Skeletal muscle tissue (tissue), 4 donors: Measurements from ENCODE around the gene SPHK2. TPM values are rescaled to one million over a fixed set of nuclear protein-coding genes. Genes with fewer than 3 reads are reported as not detected.

ENCODE experiments used
- H3K27ac ChIP-seq: one replicate; pipeline ENCODE4 v1.7.0; 2013; ENCODE audit warnings: mild to moderate bottlenecking, low read depth, low read length, inconsistent platforms
- H3K27me3 ChIP-seq, 3 donors: one replicate each; pipeline ENCODE4 v1.7.0; 2013; ENCODE audit warnings: low read length in 3 of 3; ENCODE audit not compliant: control insufficient read depth in 3 of 3, insufficient read depth in 3 of 3
- H3K36me3 ChIP-seq, 3 donors: one replicate each; pipeline ENCODE4 v1.7.0; 2013; ENCODE audit warnings: low read length in 3 of 3; ENCODE audit not compliant: control insufficient read depth in 3 of 3, insufficient read depth in 3 of 3
- H3K4me1 ChIP-seq, 3 donors: one replicate each; pipeline ENCODE4 v1.7.0; 2013; ENCODE audit warnings: low read length in 3 of 3, mild to moderate bottlenecking in 3 of 3; ENCODE audit not compliant: control insufficient read depth in 3 of 3, insufficient read depth in 3 of 3
- H3K4me3 ChIP-seq, 3 donors: one replicate each; pipeline ENCODE4 v1.7.0; 2013; ENCODE audit warnings: low read length in 3 of 3
- H3K9ac ChIP-seq, 3 donors: one replicate each; pipeline ENCODE4 v1.7.0; 2013; ENCODE audit warnings: low read length in 3 of 3, mild to moderate bottlenecking in 3 of 3, moderate library complexity in 2 of 3, low read depth in 1 of 3
- H3K9me3 ChIP-seq, 3 donors: one replicate each; pipeline ENCODE4 v1.7.0; 2013; ENCODE audit warnings: low read length in 3 of 3; ENCODE audit not compliant: control insufficient read depth in 3 of 3
- total RNA-seq: library from RNA; depleted of rRNA; stranded (reverse); fragments of >200 nt; gene quantifications from one replicate; pipeline ENCODE4 v1.2.3, GENCODE V29; 2014
- donor health status: Osteomylitis.

SPHK2 gene
- total RNA-seq, 1 donor from 2014 or later = 2.1 TPM

DNA sequence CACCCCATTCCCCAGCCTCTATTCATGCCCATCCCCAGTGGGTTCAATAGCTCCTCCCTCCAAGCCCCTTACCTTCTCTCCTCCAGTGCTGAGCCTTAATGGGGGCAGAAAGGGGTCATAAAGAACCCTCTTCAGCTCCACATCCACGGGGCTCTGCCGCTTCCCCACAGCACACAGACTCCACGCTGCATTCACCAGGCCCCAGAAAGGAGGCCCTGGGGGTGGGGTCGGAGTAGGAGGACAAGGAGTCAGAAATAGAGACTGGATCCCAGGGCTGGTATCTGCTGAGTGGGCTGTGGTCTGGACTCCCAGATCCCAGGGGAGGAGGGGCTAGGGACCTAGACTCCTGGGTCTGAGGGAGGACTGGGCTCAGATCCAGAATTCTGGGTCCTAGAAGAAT lies 25.0 kb downstream of the SPHK2 start:
- peak overlapping the region in 1 of 3 donors; percentile 30 for H3K4me3 ChIP-seq
- no peak overlapping the region for H3K27ac ChIP-seq
- H3K27me3 ChIP-seq = no peaks in the 10 kb centered on the region
- no peaks in the 10 kb centered on the region for H3K36me3 ChIP-seq
- H3K4me1 ChIP-seq = peaks cover 14 to 19% (median 16%) of the 10 kb centered on the region in 3 donors
- H3K9ac ChIP-seq = no peak overlapping the region
- no peaks in the 10 kb centered on the region for H3K9me3 ChIP-seq

DNA sequence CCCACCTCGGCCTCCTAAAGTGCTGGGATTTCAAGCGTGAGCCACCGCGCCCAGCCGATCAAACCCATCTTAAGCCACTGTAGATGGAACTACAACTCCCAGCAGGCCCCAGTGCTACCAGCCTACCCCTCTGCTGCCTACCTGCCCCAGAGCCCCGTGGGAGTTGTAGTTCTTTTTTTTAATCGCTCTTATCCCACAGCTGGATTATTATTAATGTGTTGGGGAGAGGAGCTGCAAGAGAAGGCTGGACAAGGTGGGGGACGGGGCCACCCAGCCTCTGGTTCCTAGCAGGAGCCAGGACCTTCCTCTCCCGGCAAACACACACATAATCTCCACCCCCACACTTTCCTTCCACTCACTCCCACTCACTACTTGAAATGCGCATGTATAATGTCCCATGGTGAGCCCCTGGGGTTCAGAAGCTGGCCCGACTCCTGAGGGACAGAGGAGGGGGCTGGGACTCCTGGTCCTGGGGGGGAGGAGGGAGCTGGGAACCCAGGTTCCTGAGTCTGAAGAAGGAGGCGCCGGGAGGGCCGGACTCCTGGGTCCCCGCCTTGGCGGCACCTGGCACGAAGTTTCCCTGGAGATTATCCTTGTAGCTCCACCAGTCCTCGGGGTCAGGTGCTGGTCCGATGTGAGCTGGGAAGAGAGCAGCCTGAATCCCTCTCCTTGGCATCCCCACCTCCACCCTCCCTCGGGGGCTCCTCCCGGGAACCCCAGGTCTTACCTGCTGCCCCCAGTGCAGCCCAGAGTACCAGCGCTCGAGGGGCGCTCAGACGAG lies 25.7 kb downstream of the SPHK2 start:
- peak overlapping the region; percentile 61 to 82 (median 76) for H3K9ac ChIP-seq
- H3K4me1 ChIP-seq = peaks cover 14 to 19% (median 16%) of the 10 kb centered on the region in 3 donors
- peak overlapping the region; percentile 72 to 74 (median 73) for H3K4me3 ChIP-seq
- H3K27ac ChIP-seq = peak overlapping the region; percentile 68
- no peaks in the 10 kb centered on the region for H3K9me3 ChIP-seq
- H3K27me3 ChIP-seq = no peaks in the 10 kb centered on the region
- no peaks in the 10 kb centered on the region for H3K36me3 ChIP-seq

DNA sequence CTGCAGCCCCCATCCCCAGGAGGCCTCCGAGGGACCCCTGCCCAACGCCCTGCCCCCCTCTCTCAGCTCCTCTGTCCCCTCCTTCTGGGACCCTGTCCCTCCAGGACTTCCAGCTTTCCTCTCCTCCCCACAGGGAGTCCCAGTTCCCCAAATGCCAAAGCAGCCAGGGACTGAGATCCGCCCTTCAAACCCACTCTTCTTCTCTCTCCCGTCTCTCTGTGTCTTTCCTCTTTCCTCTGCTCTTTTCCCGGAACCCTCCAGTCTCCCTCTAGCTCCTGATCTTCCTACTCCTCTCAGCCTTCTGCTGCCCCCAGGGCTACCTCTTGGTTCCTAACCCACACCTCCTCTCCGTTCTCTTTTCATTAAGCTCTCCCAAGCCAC lies 26.3 kb downstream of the SPHK2 start:
- peaks cover 14 to 19% (median 16%) of the 10 kb centered on the region in 3 donors for H3K4me1 ChIP-seq
- no peaks in the 10 kb centered on the region for H3K27me3 ChIP-seq
- no peaks in the 10 kb centered on the region for H3K9me3 ChIP-seq
- no peaks in the 10 kb centered on the region for H3K36me3 ChIP-seq
- H3K9ac ChIP-seq = peak overlapping the region; percentile 69 to 82 (median 76)
- peak overlapping the region; percentile 72 to 74 (median 73) for H3K4me3 ChIP-seq
- H3K27ac ChIP-seq = peak overlapping the region; percentile 68

DNA sequence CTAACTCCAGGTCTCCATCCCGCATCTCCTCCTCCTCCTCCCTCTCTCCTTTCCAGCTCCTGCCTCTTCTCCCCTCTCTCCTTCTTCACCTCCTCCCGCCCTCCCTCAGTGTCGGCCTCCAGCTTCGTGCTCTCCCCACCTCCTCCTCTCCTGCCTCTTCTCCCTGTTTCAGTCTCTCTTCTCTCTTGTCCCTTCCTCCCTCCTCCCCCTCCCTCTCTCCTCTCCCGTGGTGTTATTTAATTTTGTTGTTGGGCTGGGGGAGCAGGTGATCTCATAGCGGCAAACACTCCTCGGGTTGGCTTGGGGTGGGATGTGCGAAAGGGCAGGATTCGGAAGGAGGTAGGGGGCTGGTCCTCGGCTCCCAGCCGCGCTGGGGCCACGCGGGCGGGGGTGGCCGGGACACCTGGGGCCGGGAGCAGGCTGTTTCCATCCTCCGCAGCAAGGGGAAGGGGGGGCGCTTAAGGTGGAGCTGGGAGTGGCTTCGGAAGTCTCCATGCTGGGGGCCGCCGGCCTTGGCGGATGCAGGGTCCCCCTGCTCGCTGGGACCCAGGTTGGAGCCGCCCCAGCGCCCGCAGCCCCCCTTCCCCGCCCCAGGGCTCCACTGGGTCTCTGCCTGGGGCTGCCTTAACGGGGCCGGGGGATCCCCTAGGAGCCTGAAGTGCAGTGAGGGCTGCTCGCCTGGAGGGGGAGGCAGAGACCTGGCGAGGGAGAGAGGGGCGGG lies 26.9 kb downstream of the SPHK2 start, which contains the start of gene CA11:
TSS of gene CA11 (minus strand) at position 187 of the 721 bp plus-strand sequence. CDS start 555 bp downstream, outside the sequence.
- Histone ChIP-seq H3K36me3 (no peaks in the 10 kb centered on the region), H3K4me3 (peak within 1 kb of the TSS; percentile 72 to 74 (median 73)), H3K4me1 (peaks cover 14 to 19% (median 16%) of the 10 kb centered on the region in 3 donors), H3K27ac (peak within 1 kb of the TSS; percentile 68), H3K27me3 (no peaks in the 10 kb centered on the region), H3K9me3 (no peaks in the 10 kb centered on the region), H3K9ac (peak within 1 kb of the TSS; percentile 69 to 82 (median 76))

DNA sequence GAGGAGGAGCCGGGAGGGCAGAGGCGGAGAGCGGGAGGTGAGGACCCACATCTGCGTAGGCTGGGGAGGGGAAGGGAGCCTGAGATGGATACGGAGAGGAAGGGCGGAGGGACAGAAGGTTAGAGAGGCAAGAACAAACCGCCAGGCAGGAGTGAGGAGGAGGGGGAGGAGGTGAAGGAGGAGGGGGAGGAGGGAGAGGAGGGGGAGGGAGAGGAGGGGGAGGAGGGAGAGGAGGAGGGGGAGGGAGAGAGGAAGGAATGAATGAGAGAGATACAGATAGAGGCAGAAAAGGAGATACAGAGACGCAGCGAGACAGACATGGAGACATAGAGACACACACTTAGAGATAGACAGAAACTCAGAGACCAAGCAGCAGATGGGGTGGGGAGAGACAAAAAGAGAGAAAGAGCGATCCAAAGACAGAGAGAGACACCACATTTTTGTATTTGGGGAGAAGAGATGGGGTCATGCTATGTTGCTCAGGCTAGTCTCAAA lies 27.5 kb downstream of the SPHK2 start:
- no peak overlapping the region for H3K27ac ChIP-seq
- H3K36me3 ChIP-seq = no peaks in the 10 kb centered on the region
- H3K4me3 ChIP-seq = peak overlapping the region in 2 of 3 donors; percentile 72 to 73
- peak overlapping the region in 2 of 3 donors; percentile 76 to 82 for H3K9ac ChIP-seq
- H3K27me3 ChIP-seq = no peaks in the 10 kb centered on the region
- peaks cover 14 to 19% (median 16%) of the 10 kb centered on the region in 3 donors for H3K4me1 ChIP-seq
- H3K9me3 ChIP-seq = no peaks in the 10 kb centered on the region

DNA sequence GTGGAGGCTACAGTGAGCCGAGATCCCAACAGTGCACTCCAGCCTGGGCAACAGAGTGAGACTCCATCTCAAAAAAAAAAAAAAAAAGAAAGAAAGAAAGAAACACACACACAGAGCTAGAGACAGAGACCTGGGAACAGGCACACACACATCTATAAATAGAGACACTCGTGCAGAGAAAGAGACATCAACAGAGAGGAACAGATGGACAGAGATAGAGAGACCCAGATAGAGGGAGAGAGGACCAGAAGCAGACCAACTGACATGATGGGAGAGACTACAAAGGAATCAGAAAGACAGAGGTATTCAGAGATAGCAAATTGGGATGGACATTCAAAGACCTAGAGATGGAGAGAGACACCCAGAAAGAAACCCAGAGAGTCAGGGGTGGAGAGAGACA lies 28.8 kb downstream of the SPHK2 start:
- no peaks in the 10 kb centered on the region for H3K9me3 ChIP-seq
- no peak overlapping the region for H3K9ac ChIP-seq
- no peak overlapping the region for H3K27ac ChIP-seq
- peaks cover 14 to 19% (median 16%) of the 10 kb centered on the region in 3 donors for H3K4me1 ChIP-seq
- no peaks in the 10 kb centered on the region for H3K36me3 ChIP-seq
- H3K4me3 ChIP-seq = no peak overlapping the region
- no peaks in the 10 kb centered on the region for H3K27me3 ChIP-seq

DNA sequence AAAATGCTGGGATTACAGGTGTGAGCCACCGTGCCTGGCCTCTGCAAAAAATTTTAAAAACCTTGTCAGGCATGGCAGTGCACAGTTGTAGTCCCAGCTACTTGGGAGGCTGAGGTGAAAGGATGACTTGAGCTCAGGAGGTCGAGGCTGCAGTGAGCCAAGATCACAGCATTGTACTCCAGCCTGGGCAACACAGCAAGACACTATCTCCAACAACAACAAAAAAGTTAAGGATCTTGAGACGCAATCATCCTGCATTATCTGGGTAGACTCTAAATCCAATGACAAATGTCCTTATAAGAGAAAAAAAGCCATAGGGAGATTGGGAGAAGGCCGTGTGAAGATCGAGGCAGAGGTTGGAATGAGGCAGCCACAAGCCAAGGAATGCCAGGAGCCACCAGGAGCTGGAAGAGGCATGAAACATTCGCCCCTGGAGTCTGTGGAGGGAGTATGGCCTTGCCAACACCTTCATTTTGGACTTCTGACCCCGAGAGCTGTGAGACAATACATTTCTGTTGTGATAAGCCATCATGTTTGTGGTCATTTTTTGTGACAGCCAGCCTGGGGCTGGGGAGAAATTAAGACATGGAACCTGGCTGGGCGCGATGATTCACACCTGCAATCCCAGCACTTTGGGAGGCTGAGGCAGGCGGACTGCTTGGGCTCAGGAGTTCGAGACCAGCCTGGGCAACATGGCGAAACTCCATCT lies 31.8 kb downstream of the SPHK2 start:
- no peak overlapping the region for H3K4me3 ChIP-seq
- H3K27ac ChIP-seq = no peak overlapping the region
- H3K36me3 ChIP-seq = no peaks in the 10 kb centered on the region
- no peaks in the 10 kb centered on the region for H3K27me3 ChIP-seq
- peaks cover 0 to 3% (median under 1%) of the 10 kb centered on the region in 3 donors for H3K4me1 ChIP-seq
- no peak overlapping the region for H3K9ac ChIP-seq
- H3K9me3 ChIP-seq = no peaks in the 10 kb centered on the region

DNA sequence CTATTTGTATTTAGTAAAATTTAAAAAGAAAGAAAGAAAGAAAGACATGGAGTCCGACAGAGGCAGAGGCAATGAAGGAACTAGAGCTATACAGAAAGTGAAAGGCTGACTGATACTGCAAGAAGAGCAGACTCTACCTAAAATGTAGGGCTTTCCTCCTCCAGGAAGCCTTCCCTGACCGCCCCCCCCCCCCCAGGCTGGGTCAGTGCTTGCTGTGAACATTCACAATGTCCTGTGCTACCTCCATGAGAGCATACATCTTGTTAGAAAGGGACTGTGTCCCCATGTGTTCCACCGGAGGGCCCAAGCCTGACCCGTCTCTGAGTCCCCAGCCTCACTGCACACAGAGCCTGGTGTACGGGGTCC lies 32.4 kb downstream of the SPHK2 start:
- H3K36me3 ChIP-seq = no peaks in the 10 kb centered on the region
- no peaks in the 10 kb centered on the region for H3K4me1 ChIP-seq
- no peaks in the 10 kb centered on the region for H3K9me3 ChIP-seq
- no peak overlapping the region for H3K27ac ChIP-seq
- no peak overlapping the region for H3K9ac ChIP-seq
- no peaks in the 10 kb centered on the region for H3K27me3 ChIP-seq
- H3K4me3 ChIP-seq = no peak overlapping the region

DNA sequence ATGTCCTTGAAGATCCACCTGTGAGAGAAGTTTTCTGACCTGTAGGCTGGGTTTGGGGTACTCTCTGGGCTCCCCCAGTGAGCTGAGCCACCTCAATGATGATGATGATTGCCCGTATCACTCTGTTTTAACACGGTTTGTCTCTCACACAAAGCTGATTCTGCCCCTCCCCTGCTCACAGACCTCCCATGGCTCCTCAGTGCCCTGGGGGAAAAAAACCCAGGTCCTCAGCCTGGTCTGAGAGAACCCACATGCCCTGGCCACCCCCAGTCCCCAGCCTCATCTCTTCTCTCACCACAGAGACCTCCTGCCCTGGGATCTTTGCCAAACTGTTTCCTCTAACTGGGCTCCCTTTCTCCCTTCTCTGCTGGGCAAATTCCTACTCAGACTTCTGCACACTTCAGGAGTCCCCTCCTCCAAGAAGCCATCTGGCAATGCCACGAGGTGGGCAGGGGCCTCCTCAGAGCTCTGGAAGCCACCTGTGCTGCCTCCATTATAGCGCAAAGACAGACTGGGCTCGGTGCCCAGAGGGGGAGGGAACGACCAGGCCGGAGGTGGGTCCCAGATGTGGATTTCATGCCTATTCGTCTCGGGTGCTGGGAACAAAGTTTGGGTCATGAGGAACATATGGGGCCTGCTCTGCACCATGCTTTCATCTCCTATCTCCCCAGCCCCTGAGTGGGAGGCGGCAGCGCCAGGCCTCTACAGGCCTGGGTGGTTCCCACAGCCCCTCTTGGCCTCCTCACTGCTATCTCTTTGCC lies 35.2 kb downstream of the SPHK2 start:
- Histone ChIP-seq H3K9me3 (no peaks in the 10 kb centered on the region), H3K36me3 (no peaks in the 10 kb centered on the region), H3K4me3 (no peak overlapping the region), H3K4me1 (no peaks in the 10 kb centered on the region), H3K9ac (no peak overlapping the region), H3K27me3 (no peaks in the 10 kb centered on the region), H3K27ac (no peak overlapping the region)
